Measurements from ENCODE around the gene MSH6. TPM values are rescaled to one million over a fixed set of nuclear protein-coding genes. Genes with fewer than 3 reads are reported as not detected.

MSH6 gene
- total RNA-seq (2021; fragmentation: NEBNext Ultra II Directional; extraction: Animal tissue kit (Norgen Biotek cat#: 25700)) (289 and 301 TPM in 2 replicates), polyA plus RNA-seq (2011; rRNA removed) (45.8 and 53.6 TPM in 2 replicates), polyA minus RNA-seq (2011; rRNA and poly(A)+ RNA removed) (106 and 121 TPM in 2 replicates)
- polyA plus RNA-seq (2011; cell fraction: cytosol; rRNA removed) = 93.5 TPM
- 46.6 TPM for polyA plus RNA-seq (2011; cell fraction: nucleus; rRNA removed)
- 133 to 180 TPM (median 152 TPM) in 4 replicates for polyA plus RNA-seq (2012, experiment 1 of 2)
- 6.6 TPM for polyA plus RNA-seq (2012, experiment 2 of 2)
- 107 TPM for polyA plus RNA-seq (2013, experiment 1 of 2)
- 101 TPM for polyA plus RNA-seq (2013, experiment 2 of 2)
- polyA minus RNA-seq (2011; cell fraction: cytosol; rRNA and poly(A)+ RNA removed) = 111 TPM
- polyA minus RNA-seq (2011; cell fraction: nucleus; rRNA and poly(A)+ RNA removed) = 73.3 TPM
- long read RNA-seq, experiment 1, full-length matches to known transcripts = 7 of 168 reads
- long read RNA-seq, experiment 1, partial matches to known transcripts = 151 of 168 reads
- long read RNA-seq, experiment 1, other reads (novel, unspliced or antisense) = 10 of 168 reads
- long read RNA-seq, experiment 2, partial matches to known transcripts = 31 of 33 reads
- long read RNA-seq, experiment 2, other reads (novel, unspliced or antisense) = 1 of 33 reads

GRCh38 chr2:47782671-47783485, at the start of gene MSH6:
MSH6 (plus strand) TSS chr2:47783145; CDS start chr2:47783234, 89 bp downstream.
- Histone ChIP-seq H3K79me2 (ENCODE audit: control insufficient read depth in 1 of 2, insufficient read depth in 2 of 2, low read length in 2 of 2) (peaks cover 33 to 39% of the 10 kb centered on the region in 2 experiments), H2BK5ac (ENCODE audit: low read depth, low read length) (peak within 1 kb of the TSS; percentile 96), H3K4me1 (replicated peaks in 1 of 4; ENCODE audit: control insufficient read depth in 3 of 4, insufficient read depth in 4 of 4, low read length in 3 of 4) (peaks cover 1 to 8% (median 3%) of the 10 kb centered on the region in 4 experiments; a peak in 5 of 7 replicates), H3K23ac (ENCODE audit: insufficient read length) (no peak within 1 kb of the TSS), H3K14ac (ENCODE audit: insufficient read length) (peak within 1 kb of the TSS; percentile 38), H3K27me3 (replicated peaks in 1 of 4; ENCODE audit: control insufficient read depth in 3 of 4, extremely low read depth in 1 of 4, insufficient read depth in 3 of 4, low read length in 3 of 4) (no peaks in the 10 kb centered on the region), H2AFZ (ENCODE audit: low read length) (peak within 1 kb of the TSS; percentile 91), H3K36me3 (ENCODE audit: control insufficient read depth in 2 of 4, insufficient read depth in 4 of 4, low read length in 3 of 4) (peaks cover 0 to 17% (median 0%) of the 10 kb centered on the region in 4 experiments; a peak in 3 of 8 replicates), H3K4ac (replicated peaks; ENCODE audit: insufficient read length, low read depth, low read length) (peak within 1 kb of the TSS; percentile 99), H3K27ac (ENCODE audit: low read depth, low read length) (peak within 1 kb of the TSS; percentile 93), H3K79me1 (ENCODE audit: low read depth, low read length) (peaks cover 2% of the 10 kb centered on the region; the same call in 1 of the 2 replicates), H2BK120ac (replicated peaks; ENCODE audit: low read depth, low read length) (peak within 1 kb of the TSS; percentile 83), H4K20me1 (replicated peaks in 1 of 2; ENCODE audit: control insufficient read depth in 1 of 2, insufficient read depth in 2 of 2, low read length in 2 of 2) (peaks cover 27 to 34% of the 10 kb centered on the region in 2 experiments), H3K4me2 (ENCODE audit: insufficient read depth in 1 of 2, low read depth in 2 of 2, low read length in 2 of 2) (peak within 1 kb of the TSS; percentile 89 to 94), H2BK20ac (ENCODE audit: low read length) (no peak within 1 kb of the TSS), H3K4me3 (ENCODE audit: extremely low read depth in 1 of 4, insufficient read depth in 2 of 4, low read depth in 3 of 4, low read length in 4 of 4) (peak within 1 kb of the TSS; percentile 62 to 98 (median 92)), H3K9me3 (ENCODE audit: insufficient read depth in 2 of 2, low read depth in 1 of 2, low read length in 1 of 2) (no peaks in the 10 kb centered on the region), H4K8ac (ENCODE audit: extremely low read depth, insufficient read depth, low read length) (peak within 1 kb of the TSS; percentile 99), H2BK15ac (ENCODE audit: low read length) (no peak within 1 kb of the TSS), H3K23me2 (ENCODE audit: low read depth, low read length) (peaks cover 9% of the 10 kb centered on the region), H2AK5ac (ENCODE audit: low read depth, low read length) (no peak within 1 kb of the TSS), H3K56ac (replicated peaks; ENCODE audit: insufficient read length, low read depth, low read length) (peak within 1 kb of the TSS; percentile 95), H3K18ac (ENCODE audit: extremely low read depth, low read length) (peak within 1 kb of the TSS; percentile 88), H2BK12ac (ENCODE audit: low read depth, low read length) (peak within 1 kb of the TSS; percentile 68; the same call in 1 of the 2 replicates), H3K9ac (replicated peaks in 1 of 4; ENCODE audit: extremely low read depth in 1 of 4, low read depth in 3 of 4, low read length in 3 of 4) (peak within 1 kb of the TSS; percentile 89 to 97 (median 95)), H4K5ac (ENCODE audit: insufficient read length, low read depth, low read length) (peak within 1 kb of the TSS; percentile 94), H4K91ac (replicated peaks; ENCODE audit: insufficient read length, low read length) (peak within 1 kb of the TSS; percentile 96)
- 1% methylated on average over 68 of the region's 98 CpGs; no CpG with 5 or more reads in 1 of the 2 experiments for WGBS, 2 experiments (ENCODE audit: extremely low coverage in 1 of 2, insufficient coverage in 1 of 2, insufficient read length in 1 of 2, insufficient replicate concordance in 2 of 2, low coverage in 1 of 2, low lambda C conversion rate in 2 of 2, missing lambda C conversion rate in 1 of 2)
- FAIRE-seq (no peak), DNase-seq (ENCODE audit: low read depth in 1 of 2, low spot score in 2 of 2) (peak; percentile 62 to 91)
- ChIA-PET CTCF (ENCODE audit: partially characterized antibody) (interaction anchor here (0.7 kb wide), 1 partner anchor 665 kb away, joined by 3 read pairs; no protein-coding TSS in a partner anchor), POLR2A (ENCODE audit: partially characterized antibody) (interaction anchor here (0.7 to 2.4 kb wide), 24 partner anchors 8 to 438 kb away, joined by 3 to 12 read pairs (median 4); partner anchors contain the start of genes FBXO11 and MSH2)
- TF ChIP-seq TAF1 (IDR thresholded peaks at IDR 0.05; ENCODE audit: low read depth, low read length) (peak; percentile 84), KDM1A (IDR thresholded peaks at IDR 0.05; ENCODE audit: borderline replicate concordance, low read length) (no peak), SP2 (IDR thresholded peaks at IDR 0.05; ENCODE audit: low read length) (no peak), FOSL1 (IDR thresholded peaks at IDR 0.05; ENCODE audit: insufficient read depth, low read depth, low read length) (no peak)

Measured in H1 (cell line).